IPS-18c (cell line): ENCODE data around the gene ATP4A.

Experiments
- H3K4me3 ChIP-seq: 2 replicates; pipeline ENCODE4 v1.7.0; 2013; ENCODE audit warnings: low read depth, mild to moderate bottlenecking, low read length, moderate library complexity; ENCODE audit not compliant: insufficient read depth
- H3K9me3 ChIP-seq: one replicate; pipeline ENCODE4 v1.6.1; 2013; ENCODE audit warnings: mild to moderate bottlenecking, low read length, moderate library complexity; ENCODE audit not compliant: control insufficient read depth, insufficient read depth

ATP4A gene

GRCh38 chr19:35555301-35556005 is 8.0 kb downstream of the ATP4A start:
- no peak overlapping the region for H3K4me3 ChIP-seq
- no peaks in the 10 kb centered on the region for H3K9me3 ChIP-seq

DNA sequence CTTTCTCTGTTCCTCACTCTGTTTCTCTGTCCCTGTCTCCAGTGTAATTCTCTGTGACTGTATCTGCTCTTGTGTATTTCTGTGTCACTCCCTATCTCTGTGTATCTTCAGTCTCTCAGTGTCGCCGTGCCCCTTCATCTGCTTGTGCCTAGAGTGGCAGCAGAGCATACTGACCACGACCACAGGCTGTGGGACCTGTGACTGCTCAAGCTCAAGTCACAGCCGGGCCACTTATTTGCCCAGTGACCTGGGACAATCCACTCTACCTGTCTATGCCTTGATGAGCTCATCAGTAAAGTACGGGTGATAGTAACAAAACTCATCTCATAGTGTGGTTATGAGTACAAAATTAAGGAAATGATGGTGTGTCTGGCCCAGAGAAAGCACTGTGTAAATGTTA is 9.4 kb downstream of the ATP4A start:
- no peaks in the 10 kb centered on the region for H3K9me3 ChIP-seq

DNA sequence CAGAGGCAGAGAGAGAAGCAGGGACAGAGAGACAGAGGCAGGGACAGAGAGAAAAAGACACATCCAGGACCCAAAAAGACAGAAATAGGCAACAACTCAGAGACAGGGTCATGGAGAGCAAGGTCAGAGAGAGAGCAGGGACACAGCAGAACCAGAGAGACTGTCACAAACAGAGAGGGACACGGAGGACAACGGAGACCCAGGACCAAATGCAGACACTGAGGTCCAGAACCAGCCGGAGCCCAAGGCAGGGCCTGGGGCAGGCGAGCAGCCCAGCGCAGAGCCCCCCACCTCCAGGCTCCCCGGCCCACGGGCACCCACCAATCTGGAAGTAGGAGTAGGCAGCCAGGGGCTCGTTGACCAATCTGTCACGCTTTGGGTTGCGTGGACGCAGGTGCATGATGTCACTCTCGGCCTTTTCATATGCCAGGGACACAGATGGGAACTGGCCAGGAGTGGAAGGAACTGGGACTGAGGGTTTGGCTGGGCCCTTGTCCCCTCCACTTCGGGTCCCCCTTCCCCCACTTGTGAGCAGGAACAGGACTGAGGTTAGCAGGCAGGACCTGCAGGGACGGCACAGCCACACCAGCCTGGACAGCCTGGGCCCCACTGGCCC is 10.0 kb downstream of the ATP4A start:
- no peak overlapping the region for H3K4me3 ChIP-seq
- H3K9me3 ChIP-seq: no peaks in the 10 kb centered on the region

More for the DNA sequence above, 9.4 kb downstream of the ATP4A start:
- H3K4me3 ChIP-seq: no peak overlapping the region

DNA sequence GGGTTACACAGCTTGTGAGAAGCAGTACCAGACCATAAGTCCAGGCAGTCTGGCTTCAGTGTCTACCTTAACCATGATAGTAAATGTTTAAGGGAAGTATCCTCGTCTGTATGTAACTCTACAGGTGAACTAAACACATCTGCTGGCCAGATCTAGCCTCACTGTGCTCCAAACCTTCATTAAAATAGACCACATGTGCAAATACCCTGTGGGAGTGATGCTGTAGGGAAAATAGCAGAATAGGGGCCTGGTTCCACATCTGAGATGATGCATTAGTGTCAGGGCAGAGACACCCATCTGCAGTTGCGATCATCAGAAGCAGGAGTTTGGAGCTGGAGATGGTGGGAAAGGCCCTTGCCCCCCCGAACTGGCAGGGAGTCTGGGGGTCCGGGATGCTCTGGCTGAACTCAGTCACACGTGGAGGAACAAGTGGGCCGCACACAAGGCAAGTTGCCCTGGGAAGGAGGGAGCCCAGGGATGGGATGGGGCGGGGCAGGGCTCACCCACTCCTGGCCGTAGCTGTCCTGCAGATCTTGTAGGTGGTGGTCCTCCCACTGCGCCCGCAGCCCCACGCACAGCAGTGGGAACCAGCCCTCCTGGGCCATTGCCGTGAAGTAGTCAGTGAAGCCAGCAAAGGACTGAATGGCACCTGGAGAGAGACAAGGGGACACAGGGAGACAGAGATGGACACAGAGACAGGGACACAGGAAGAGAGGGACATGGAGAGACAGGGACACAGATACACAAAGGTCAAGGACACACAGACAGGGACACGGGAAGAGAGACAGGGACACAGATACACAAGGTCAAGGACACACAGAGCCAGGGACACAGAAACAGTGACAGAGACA is 10.7 kb downstream of the ATP4A start:
- Histone ChIP-seq H3K4me3 (no peak overlapping the region), H3K9me3 (no peaks in the 10 kb centered on the region)

- H3K4me3 ChIP-seq: no peak overlapping the region
Observed at GRCh38 chr19:35551091-35551810, 12.2 kb downstream of the ATP4A start.

GRCh38 chr19:35549879-35550523 is 13.5 kb downstream of the ATP4A start:
- Histone ChIP-seq H3K9me3 (no peaks in the 10 kb centered on the region), H3K4me3 (peak overlapping the region; percentile 1; the same call in 1 of the 2 replicates)

More at GRCh38 chr19:35551091-35551810, 12.2 kb downstream of the ATP4A start:
- H3K9me3 ChIP-seq: no peaks in the 10 kb centered on the region

- H3K4me3 ChIP-seq: no peak overlapping the region
- H3K9me3 ChIP-seq: no peaks in the 10 kb centered on the region
Observed at GRCh38 chr19:35549174-35549788, 14.2 kb downstream of the ATP4A start.

DNA sequence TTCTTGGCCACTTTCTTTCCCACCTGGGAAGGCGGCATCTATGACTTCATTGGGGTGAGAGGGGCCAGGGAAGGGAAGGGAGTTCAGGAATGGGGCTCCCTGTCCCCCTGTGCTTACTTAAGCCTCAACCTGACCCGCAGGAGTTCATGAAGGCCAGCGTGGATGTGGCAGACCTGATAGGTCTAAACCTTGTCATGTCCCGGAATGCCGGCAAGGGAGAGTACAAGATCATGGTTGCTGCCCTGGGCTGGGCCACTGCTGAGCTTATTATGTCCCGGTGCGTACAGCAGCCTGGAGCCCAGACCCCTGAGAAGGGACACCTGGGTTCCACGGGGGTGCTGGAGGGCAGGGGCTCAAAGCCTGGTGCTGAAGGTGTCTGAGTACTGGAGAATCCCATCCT is 16.9 kb downstream of the ATP4A start:
- H3K4me3 ChIP-seq: peak overlapping the region; percentile 86

DNA sequence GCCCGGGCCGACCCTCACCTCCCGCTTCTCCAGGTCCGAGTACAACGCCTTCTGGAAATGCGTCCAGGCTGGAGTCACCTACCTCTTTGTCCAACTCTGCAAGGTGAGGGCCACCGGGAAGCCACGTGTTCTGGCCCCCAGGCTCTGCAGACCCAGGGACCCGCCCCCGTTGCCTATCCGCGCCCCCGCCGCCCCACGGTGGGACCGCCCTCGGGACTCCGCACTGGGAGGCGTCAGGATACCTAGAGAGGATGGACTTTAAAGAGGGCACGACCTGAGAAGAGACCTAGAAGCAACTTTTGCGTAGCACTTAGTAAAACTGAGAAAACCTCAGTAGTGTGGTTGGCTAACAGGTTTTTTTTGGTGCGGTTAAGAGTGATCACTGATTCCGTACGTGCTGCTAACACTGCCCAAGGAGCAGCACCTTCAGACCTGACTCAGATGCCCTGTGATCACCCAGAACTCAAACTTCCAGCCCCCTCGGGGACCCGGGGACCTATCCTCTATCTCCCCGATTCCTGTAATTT is 17.5 kb downstream of the ATP4A start:
- H3K9me3 ChIP-seq: peaks cover 2% of the 10 kb centered on the region

More for the DNA sequence above, 16.9 kb downstream of the ATP4A start:
- H3K9me3 ChIP-seq: peaks cover 2% of the 10 kb centered on the region

DNA sequence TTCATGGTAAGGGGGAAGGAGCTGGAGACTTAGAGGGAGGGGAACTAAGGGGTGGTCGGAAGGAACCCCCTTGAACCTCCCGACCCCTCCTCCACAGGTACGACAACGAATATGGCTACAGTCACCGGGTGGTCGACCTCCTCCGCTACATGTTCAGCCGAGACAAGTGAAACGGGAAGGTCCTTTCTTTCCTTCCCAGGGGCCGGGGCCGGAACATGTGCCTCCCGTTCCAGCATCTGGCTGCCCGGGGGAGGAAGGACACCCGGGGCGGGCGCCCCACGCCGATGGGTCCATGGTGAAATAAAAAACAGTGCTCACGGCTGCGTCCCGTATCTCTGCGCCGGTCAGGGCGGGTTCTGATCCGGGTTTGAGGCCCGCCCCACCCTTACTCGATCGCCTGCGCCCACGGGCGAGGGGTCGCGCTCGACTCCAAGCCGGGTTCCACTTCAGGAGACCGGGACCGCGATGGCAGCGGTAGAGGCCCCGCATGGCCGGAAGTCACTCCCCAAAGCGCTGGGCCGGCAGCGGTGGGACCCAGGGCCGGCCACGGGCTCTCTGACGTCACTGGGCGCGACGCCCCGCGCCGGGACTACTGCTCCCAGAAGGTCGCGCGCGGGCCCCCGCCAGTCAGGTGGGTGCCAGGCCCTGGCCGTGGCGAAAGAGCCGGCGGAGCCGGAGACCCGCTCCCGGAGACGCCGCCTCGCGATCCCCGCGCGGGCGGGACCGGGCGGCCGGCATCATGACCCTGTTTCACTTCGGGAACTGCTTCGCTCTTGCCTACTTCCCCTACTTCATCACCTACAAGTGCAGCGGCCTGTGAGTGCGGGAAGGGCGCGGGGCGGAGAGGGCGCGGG is 18.2 kb downstream of the ATP4A start, which contains the start of gene TMEM147:
Gene TMEM147, plus strand, starts transcription at position 626 of the 854 bp plus-strand sequence. Its CDS starts 114 bp downstream, at position 740.
- H3K4me3 ChIP-seq: peak within 1 kb of the TSS; percentile 86
- peaks cover 2% of the 10 kb centered on the region for H3K9me3 ChIP-seq

More for the DNA sequence above, 17.5 kb downstream of the ATP4A start:
- H3K4me3 ChIP-seq: peak overlapping the region; percentile 86

GRCh38 chr19:35544110-35544802 is 19.2 kb downstream of the ATP4A start:
- Histone ChIP-seq H3K4me3 (peak overlapping the region; percentile 86), H3K9me3 (peaks cover 2% of the 10 kb centered on the region)

DNA sequence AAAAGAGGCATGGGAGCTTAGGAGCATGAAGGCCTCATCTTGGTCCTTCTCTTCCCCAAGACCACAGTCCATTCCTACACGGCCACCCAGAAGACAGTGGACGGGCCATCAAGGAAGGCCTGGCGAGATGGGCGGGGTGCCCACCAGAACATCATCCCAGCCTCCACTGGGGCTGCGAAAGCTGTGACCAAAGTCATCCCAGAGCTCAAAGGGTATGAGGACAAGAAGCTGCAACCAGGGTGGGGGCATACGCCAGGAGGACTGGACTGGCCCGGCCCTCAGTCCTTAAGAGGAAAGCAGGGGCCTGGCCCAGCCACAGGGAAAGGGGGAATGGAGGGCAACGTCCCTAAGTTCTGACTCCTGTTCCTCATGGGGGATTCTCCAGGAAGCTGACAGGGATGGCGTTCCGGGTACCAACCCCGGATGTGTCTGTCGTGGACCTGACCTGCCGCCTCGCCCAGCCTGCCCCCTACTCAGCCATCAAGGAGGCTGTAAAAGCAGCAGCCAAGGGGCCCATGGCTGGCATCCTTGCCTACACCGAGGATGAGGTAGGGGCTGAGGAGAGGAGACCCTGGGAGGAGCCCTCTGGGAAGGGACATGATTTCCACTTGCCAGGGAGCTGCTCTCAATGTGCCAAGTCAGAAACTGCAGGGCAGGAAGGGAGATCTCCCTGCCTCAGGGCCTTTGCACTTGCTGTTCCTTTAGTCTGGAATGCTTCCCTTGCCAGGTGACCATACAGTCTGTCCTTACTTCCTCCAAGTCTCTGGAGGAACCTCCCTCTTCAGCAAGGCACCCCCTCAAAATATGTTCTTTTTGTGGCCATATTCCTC is 20.0 kb downstream of the ATP4A start:
- H3K9me3 ChIP-seq: peaks cover 2% of the 10 kb centered on the region
- no peak overlapping the region for H3K4me3 ChIP-seq

DNA sequence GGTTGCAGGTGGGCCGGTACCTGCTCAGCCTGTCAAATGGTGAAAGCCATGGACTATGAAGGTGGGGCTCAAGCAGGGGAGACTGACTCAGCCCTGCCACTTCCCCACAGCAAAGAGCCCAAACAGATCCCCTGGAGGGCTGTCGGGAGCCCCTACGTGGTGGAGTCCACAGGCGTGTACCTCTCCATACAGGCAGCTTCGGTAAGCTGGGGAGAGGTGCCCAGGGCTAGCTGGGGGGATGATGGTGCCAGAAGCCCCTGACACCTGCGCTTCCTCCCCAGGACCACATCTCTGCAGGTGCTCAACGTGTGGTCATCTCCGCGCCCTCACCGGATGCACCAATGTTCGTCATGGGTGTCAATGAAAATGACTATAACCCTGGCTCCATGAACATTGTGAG is 21.2 kb downstream of the ATP4A start:
- H3K4me3 ChIP-seq: no peak overlapping the region
- H3K9me3 ChIP-seq: peaks cover 2% of the 10 kb centered on the region

DNA sequence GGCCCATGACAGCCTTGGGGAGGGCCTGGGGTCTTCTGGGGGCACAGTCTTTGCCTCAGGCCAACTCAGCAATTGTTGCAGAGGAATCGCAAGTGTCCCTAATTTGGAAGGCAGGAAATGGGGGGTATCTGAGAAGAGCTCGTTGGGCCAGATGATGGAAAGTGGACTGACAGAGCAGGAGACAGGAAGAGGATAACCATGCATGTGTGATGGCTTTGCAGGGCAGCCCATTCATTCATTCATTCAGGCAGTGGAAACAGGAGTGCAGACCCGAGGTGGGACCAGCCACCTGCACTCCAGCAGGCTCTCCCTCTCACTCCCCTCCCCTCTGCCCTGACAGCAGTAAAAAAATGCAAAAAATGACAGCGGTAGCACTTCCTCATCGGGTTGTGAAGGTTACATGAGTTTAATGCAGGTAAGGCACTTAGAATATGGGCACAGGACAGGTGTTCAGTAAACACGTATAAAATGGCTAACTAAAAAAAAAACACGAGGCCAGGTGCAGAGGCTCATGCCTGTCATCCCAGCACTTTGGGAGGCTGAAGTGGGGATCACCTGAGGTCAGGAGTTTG is 23.0 kb downstream of the ATP4A start:
- peaks cover 2% of the 10 kb centered on the region for H3K9me3 ChIP-seq
- no peak overlapping the region for H3K4me3 ChIP-seq
